GM13977 (cell line): ENCODE data around the gene FOXO1.

Experiments used
- DNase-seq: peaks from one replicate; pipeline ENCODE4 v3.0.0; 2012; ENCODE audit warnings: low spot score
- CTCF ChIP-seq: IDR thresholded peaks from 2 replicates; pipeline ENCODE4 v1.5.1; 2012; ENCODE audit warnings: mild to moderate bottlenecking, control low read depth; ENCODE audit not compliant: insufficient read depth; ENCODE audit errors: extremely low read depth, missing control alignments
- in situ Hi-C: fragments of 300-500 bp; cut with MboI; formaldehyde crosslinking; loops from one replicate; pipeline ENCODE4 v1.12.0; 2022; ENCODE audit warnings: low sequenced_read_pairs, low pct_unique_long_range_greater_than_20kb, mixed read lengths, inconsistent platforms; ENCODE audit not compliant: unreplicated experiment

FOXO1 gene

DNA sequence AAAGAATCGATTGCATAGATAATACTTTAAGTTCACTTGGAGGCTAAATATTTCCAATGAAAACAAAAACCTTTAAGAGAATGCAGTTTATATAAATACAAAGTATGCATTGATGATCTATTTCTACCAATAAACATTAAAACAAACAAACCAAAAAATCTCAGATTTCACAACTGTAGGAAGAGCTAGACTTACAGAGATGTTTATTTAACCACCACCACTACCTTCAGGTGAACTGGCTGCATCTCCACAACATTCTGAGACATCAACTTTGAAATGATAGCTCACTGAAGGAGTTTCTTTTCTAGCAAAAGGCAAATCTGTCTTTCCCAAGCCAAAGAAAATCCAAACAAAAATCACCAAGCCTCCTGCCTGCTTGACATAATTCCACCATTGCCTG, 44.2 kb downstream of the FOXO1 start:
- DNase-seq, result no peak
- in situ Hi-C loops, result no loop called here
- no peak for TF ChIP-seq CTCF

DNA sequence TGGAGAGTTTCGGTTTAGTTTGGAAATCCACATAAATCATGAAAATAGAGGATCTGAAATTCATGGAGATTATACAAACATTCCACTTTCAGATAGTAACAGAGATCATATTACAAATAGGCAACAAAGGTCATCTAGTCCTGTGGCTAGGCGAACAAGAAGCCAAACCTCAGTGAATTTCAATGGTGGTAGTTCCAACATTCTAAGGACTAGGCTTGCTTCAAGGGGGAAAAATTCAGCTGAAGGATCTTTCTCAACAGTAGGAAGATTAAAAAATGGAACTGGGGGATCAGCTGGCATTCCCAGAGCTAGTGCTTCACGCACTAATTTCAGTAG, 47.0 kb downstream of the FOXO1 start:
- in situ Hi-C loops, result no loop called here
- DNase-seq, result no peak

GRCh38 chr13:40618581-40619478, 47.6 kb downstream of the FOXO1 start:
- in situ Hi-C loops, result no loop called here
- no peak for DNase-seq
- TF ChIP-seq CTCF, result no peak

More for the DNA sequence above, 47.0 kb downstream of the FOXO1 start:
- no peak for TF ChIP-seq CTCF

DNA sequence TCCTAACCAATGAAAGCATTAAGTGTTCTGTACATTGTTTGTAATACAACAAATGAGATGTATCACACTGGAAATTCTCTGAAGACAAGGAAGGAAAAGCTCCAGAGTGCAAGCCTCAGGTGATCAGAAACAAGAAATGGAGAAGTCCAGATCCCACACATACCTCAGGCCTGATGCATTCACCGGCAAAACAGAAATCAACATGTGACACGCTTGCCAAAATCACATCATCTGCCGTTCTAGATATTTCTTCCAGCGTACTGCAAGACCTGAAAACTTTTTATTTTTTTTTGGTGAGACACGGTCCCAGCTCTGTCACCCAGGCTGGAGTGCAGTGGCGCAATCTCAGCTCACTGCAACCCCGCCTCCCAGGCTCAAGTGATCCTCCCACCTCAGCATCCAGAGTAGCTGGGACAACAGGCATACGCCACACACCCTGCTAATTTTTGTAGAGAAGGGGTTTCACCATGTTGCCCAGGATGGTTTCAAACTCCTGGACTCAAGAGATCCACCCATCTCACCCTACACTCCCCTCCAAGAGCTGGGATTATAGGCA, 48.6 kb downstream of the FOXO1 start:
- no peak for DNase-seq
- in situ Hi-C loops, result no loop called here
- TF ChIP-seq CTCF, result no peak

- TF ChIP-seq CTCF, result no peak
- in situ Hi-C loops, result no loop called here
- no peak for DNase-seq
Measured at GRCh38 chr13:40615619-40616018, 50.8 kb downstream of the FOXO1 start.

GRCh38 chr13:40613914-40614313, 52.5 kb downstream of the FOXO1 start:
- in situ Hi-C loops, result no loop called here
- TF ChIP-seq CTCF, result no peak
- DNase-seq, result no peak
